ENCODE results near the gene UCK2. TPM values are rescaled to one million over a fixed set of nuclear protein-coding genes. Genes with fewer than 3 reads are reported as not detected.

The UCK2 gene
- total and polyA plus RNA-seq, 2 of the 8 experiments (the other 6 are each of a cell fraction or from before 2014, with no cell fraction given), result 103 to 109 TPM

DNA sequence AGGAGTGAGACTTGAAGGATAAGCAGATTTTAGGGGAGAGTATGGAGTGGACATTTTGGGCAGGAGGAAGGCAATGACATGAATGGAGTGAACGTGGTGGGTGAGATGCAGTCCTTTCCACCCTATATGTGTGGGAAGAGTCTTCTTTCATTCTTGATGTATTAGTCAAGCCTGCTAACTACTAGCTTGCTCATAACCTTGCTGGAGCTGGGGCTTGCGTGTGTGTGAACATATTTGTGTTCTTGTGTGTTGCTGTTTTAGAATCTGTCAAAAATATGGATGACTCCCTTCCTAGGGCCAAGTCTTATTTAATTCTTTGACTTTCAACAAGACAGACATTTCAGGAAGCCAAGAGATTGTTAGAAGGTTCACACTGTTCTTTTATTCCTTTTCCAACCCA, 132.7 kb downstream of the UCK2 start:
- H2BK12ac ChIP-seq (ENCODE audit: low read depth, low read length), result no peak overlapping the region
- no peak overlapping the region for H2BK120ac ChIP-seq (replicated peaks; ENCODE audit: low read depth, low read length)
- TF ChIP-seq CHD2 (IDR thresholded peaks at IDR 0.05; ENCODE audit: low read length) (no peak), HDAC2 (IDR thresholded peaks at IDR 0.05; ENCODE audit: borderline replicate concordance in 1 of 2, low read depth in 2 of 2, low read length in 2 of 2) (no peak), KDM4A (IDR thresholded peaks at IDR 0.05; ENCODE audit: low read depth, low read length, severe bottlenecking) (no peak), RAD21 (IDR thresholded peaks at IDR 0.05 in 1 of 2, conservative IDR thresholded peaks at IDR 0.05 in 1 of 2; ENCODE audit: low read depth in 2 of 2, low read length in 2 of 2) (no peak), MAFK (IDR thresholded peaks at IDR 0.05; ENCODE audit: low read depth, low read length) (no peak), TCF12 (IDR thresholded peaks at IDR 0.05; ENCODE audit: low read depth, low read length) (no peak), CBX5 (IDR thresholded peaks at IDR 0.05; ENCODE audit: low read depth, low read length) (no peak)
- TF ChIP-seq, protein P1, sequence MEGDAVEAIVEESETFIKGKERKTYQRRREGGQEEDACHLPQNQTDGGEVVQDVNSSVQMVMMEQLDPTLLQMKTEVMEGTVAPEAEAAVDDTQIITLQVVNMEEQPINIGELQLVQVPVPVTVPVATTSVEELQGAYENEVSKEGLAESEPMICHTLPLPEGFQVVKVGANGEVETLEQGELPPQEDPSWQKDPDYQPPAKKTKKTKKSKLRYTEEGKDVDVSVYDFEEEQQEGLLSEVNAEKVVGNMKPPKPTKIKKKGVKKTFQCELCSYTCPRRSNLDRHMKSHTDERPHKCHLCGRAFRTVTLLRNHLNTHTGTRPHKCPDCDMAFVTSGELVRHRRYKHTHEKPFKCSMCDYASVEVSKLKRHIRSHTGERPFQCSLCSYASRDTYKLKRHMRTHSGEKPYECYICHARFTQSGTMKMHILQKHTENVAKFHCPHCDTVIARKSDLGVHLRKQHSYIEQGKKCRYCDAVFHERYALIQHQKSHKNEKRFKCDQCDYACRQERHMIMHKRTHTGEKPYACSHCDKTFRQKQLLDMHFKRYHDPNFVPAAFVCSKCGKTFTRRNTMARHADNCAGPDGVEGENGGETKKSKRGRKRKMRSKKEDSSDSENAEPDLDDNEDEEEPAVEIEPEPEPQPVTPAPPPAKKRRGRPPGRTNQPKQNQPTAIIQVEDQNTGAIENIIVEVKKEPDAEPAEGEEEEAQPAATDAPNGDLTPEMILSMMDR (IDR thresholded peaks at IDR 0.05; ENCODE audit: control extremely low read depth in 1 of 3, insufficient read depth in 1 of 3, low read depth in 1 of 3, low read length in 3 of 3), result no peak
- TF ChIP-seq, protein P2, sequence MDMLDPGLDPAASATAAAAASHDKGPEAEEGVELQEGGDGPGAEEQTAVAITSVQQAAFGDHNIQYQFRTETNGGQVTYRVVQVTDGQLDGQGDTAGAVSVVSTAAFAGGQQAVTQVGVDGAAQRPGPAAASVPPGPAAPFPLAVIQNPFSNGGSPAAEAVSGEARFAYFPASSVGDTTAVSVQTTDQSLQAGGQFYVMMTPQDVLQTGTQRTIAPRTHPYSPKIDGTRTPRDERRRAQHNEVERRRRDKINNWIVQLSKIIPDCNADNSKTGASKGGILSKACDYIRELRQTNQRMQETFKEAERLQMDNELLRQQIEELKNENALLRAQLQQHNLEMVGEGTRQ (IDR thresholded peaks at IDR 0.05; ENCODE audit: low read length), result no peak

More for the DNA sequence above, 132.7 kb downstream of the UCK2 start:
- ChIA-PET CTCF (ENCODE audit: partially characterized antibody) (interaction anchor here (2.7 kb wide), 1 partner anchor 10 kb away, joined by 9 read pairs; no protein-coding TSS in a partner anchor), POLR2A (ENCODE audit: partially characterized antibody) (no interaction called here)
- Histone ChIP-seq H4K5ac (ENCODE audit: insufficient read length, low read depth, low read length) (no peak overlapping the region), H3K4me2 (ENCODE audit: insufficient read depth in 1 of 2, low read depth in 2 of 2, low read length in 2 of 2) (no peak overlapping the region), H2BK5ac (ENCODE audit: low read depth, low read length) (no peak overlapping the region), H3K9ac (replicated peaks in 1 of 4; ENCODE audit: extremely low read depth in 1 of 4, low read depth in 3 of 4, low read length in 3 of 4) (no peak overlapping the region), H3K79me2 (ENCODE audit: control insufficient read depth in 1 of 2, insufficient read depth in 2 of 2, low read length in 2 of 2) (no peaks in the 10 kb centered on the region), H3K23ac (ENCODE audit: insufficient read length) (no peak overlapping the region), H3K79me1 (ENCODE audit: low read depth, low read length) (no peaks in the 10 kb centered on the region), H3K4ac (replicated peaks; ENCODE audit: insufficient read length, low read depth, low read length) (no peak overlapping the region), H4K8ac (ENCODE audit: extremely low read depth, insufficient read depth, low read length) (no peak overlapping the region), H3K9me3 (ENCODE audit: insufficient read depth in 2 of 2, low read depth in 1 of 2, low read length in 1 of 2) (no peaks in the 10 kb centered on the region; a peak in 1 of 4 replicates), H3K14ac (ENCODE audit: insufficient read length) (no peak overlapping the region), H4K91ac (replicated peaks; ENCODE audit: insufficient read length, low read length) (no peak overlapping the region), H3K18ac (ENCODE audit: extremely low read depth, low read length) (no peak overlapping the region), H3K27me3 (replicated peaks in 1 of 4; ENCODE audit: control insufficient read depth in 3 of 4, extremely low read depth in 1 of 4, insufficient read depth in 3 of 4, low read length in 3 of 4) (no peaks in the 10 kb centered on the region), H3K56ac (replicated peaks; ENCODE audit: insufficient read length, low read depth, low read length) (no peak overlapping the region), H4K20me1 (replicated peaks in 1 of 2; ENCODE audit: control insufficient read depth in 1 of 2, insufficient read depth in 2 of 2, low read length in 2 of 2) (no peaks in the 10 kb centered on the region), H3K4me1 (replicated peaks in 1 of 4; ENCODE audit: control insufficient read depth in 3 of 4, insufficient read depth in 4 of 4, low read length in 3 of 4) (no peaks in the 10 kb centered on the region), H2BK20ac (ENCODE audit: low read length) (no peak overlapping the region), H2BK15ac (ENCODE audit: low read length) (no peak overlapping the region), H2AK5ac (ENCODE audit: low read depth, low read length) (no peak overlapping the region), H2AFZ (ENCODE audit: low read length) (no peak overlapping the region), H3K36me3 (ENCODE audit: control insufficient read depth in 2 of 4, insufficient read depth in 4 of 4, low read length in 3 of 4) (no peaks in the 10 kb centered on the region), H3K4me3 (ENCODE audit: extremely low read depth in 1 of 4, insufficient read depth in 2 of 4, low read depth in 3 of 4, low read length in 4 of 4) (no peak overlapping the region), H3K23me2 (ENCODE audit: low read depth, low read length) (no peaks in the 10 kb centered on the region), H3K27ac (ENCODE audit: low read depth, low read length) (no peak overlapping the region)
- FAIRE-seq, result no peak
- no peak for DNase-seq (ENCODE audit: low read depth in 1 of 2, low spot score in 2 of 2)
- WGBS, 2 experiments (ENCODE audit: extremely low coverage in 1 of 2, insufficient coverage in 1 of 2, insufficient read length in 1 of 2, insufficient replicate concordance in 2 of 2, low coverage in 1 of 2, low lambda C conversion rate in 2 of 2, missing lambda C conversion rate in 1 of 2), result 85% methylated on average over 2 of the region's 2 CpGs; no CpG with 5 or more reads in 1 of the 2 experiments

All from H1 (cell line).